CD4-positive, alpha-beta T cell treated with Interleukin-6 for 4 hours (primary cell): ENCODE data around the gene MOB3A.
"Not testable (repeated sequence)": the region's sequence is repeated elsewhere in the genome, so short reads cannot be mapped to it uniquely, and the experiment has no call there.

Source experiments
- DNase-seq: peaks from one replicate; pipeline ENCODE4 v3.0.0-alpha.2; 2020; ENCODE audit warnings: mixed read lengths

Gene MOB3A

GRCh38 chr19:2108251-2109016, 12.3 kb upstream of the MOB3A start:
- DNase-seq = no peak

- no peak for DNase-seq
Observed at GRCh38 chr19:2103045-2103707, 7.0 kb upstream of the MOB3A start.

- DNase-seq = no peak
Observed at GRCh38 chr19:2101417-2102335, 5.5 kb upstream of the MOB3A start.

GRCh38 chr19:2100719-2101061, 4.6 kb upstream of the MOB3A start:
- no peak for DNase-seq

- no peak for DNase-seq
Observed at GRCh38 chr19:2099937-2100718, 4.0 kb upstream of the MOB3A start.

GRCh38 chr19:2099054-2099501, 3.0 kb upstream of the MOB3A start:
- no peak for DNase-seq

- no peak for DNase-seq
Observed at GRCh38 chr19:2097886-2098327, 1.8 kb upstream of the MOB3A start.

GRCh38 chr19:2097203-2097885, 1.2 kb upstream of the MOB3A start:
- DNase-seq = peak; percentile 46

- peak; percentile 100 for DNase-seq
Observed at GRCh38 chr19:2096480-2097202, 515 bp upstream of the MOB3A start, which contains the start of gene IZUMO4. Gene IZUMO4 (plus strand): TSS chr19:2096915. CDS start chr19:2096946, 31 bp downstream.

GRCh38 chr19:2091926-2092525, 4.1 kb downstream of the MOB3A start:
- DNase-seq = not testable (repeated sequence)

GRCh38 chr19:2089727-2090053, 6.4 kb downstream of the MOB3A start:
- DNase-seq = no peak

- no peak for DNase-seq
Observed at GRCh38 chr19:2089001-2089711, 7.0 kb downstream of the MOB3A start.

- DNase-seq = no peak
Observed at GRCh38 chr19:2087621-2088100, 8.5 kb downstream of the MOB3A start.

- peak; percentile 50 for DNase-seq
Observed at GRCh38 chr19:2086695-2087620, 9.2 kb downstream of the MOB3A start.

- peak; percentile 97 for DNase-seq
Observed at GRCh38 chr19:2084993-2085720, 11.0 kb downstream of the MOB3A start.

- DNase-seq = peak; percentile 84
Observed at GRCh38 chr19:2083174-2083854, 12.8 kb downstream of the MOB3A start.
